OCI-LY7 (cell line): ENCODE measurements around the gene CNTN4. TPM values are rescaled to one million over a fixed set of nuclear protein-coding genes. Genes with fewer than 3 reads are reported as not detected.

Experiments used
- BruUV-seq: library from RNA; stranded (reverse); fragments of 400-500 nt; replicated peaks from 2 replicates; lab custom pipeline; 2021; lab: Mats Ljungman, UMichigan
- CTCF ChIA-PET: fragments of 300-600 bp; sonication (Branson Sonifier 250); formaldehyde crosslinking; loops from one replicate; lab custom pipeline; 2022; ENCODE audit warnings: antibody characterized with exemption; ENCODE audit not compliant: unreplicated experiment; lab: Charles Lee
- POLR2A ChIA-PET: fragments of 300-600 bp; sonication (Branson Sonifier 250); formaldehyde crosslinking; loops from one replicate; lab custom pipeline; 2022; ENCODE audit warnings: antibody characterized with exemption; lab: Charles Lee
- DNase-seq: peaks from one replicate; pipeline ENCODE4 v3.0.0-alpha.2; 2015; ENCODE audit warnings: low spot score
- H2AFZ ChIP-seq: fragments of 200-600 bp; sonication (generic), shearing (Covaris generic); 2 replicates; pipeline ENCODE4 v1.6.1; 2014; ENCODE audit warnings: mild to moderate bottlenecking, antibody characterized with exemption, low read length, moderate library complexity
- H3K27ac ChIP-seq: fragments of 200-600 bp; sonication (generic); 2 replicates; pipeline ENCODE4 v1.5.1; 2014; ENCODE audit warnings: mixed run types, low read depth, mild to moderate bottlenecking, moderate library complexity, low read length, inconsistent platforms; ENCODE audit not compliant: poor library complexity, severe bottlenecking
- H3K36me3 ChIP-seq: fragments of 200-600 bp; sonication (generic); 2 replicates; pipeline ENCODE4 v1.6.1; 2014; ENCODE audit warnings: mild to moderate bottlenecking, antibody characterized with exemption, low read length, moderate library complexity, mixed read lengths; ENCODE audit not compliant: insufficient read depth
- H3K4me1 ChIP-seq: fragments of 200-600 bp; sonication (generic); 2 replicates; pipeline ENCODE4 v1.5.1; 2014; ENCODE audit warnings: mild to moderate bottlenecking, low read length; ENCODE audit not compliant: insufficient read depth, poor library complexity, severe bottlenecking
- H3K4me2 ChIP-seq: fragments of 200-600 bp; sonication (generic); 2 replicates; pipeline ENCODE4 v1.6.1; 2014; ENCODE audit warnings: mild to moderate bottlenecking, low read length
- H3K4me3 ChIP-seq: fragments of 200-600 bp; sonication (generic); 2 replicates; pipeline ENCODE4 v1.5.1; 2014; ENCODE audit warnings: mild to moderate bottlenecking, low read depth, low read length; ENCODE audit not compliant: poor library complexity, severe bottlenecking
- H3K79me2 ChIP-seq: fragments of 200-600 bp; sonication (generic); 2 replicates; pipeline ENCODE4 v1.6.1; 2016; ENCODE audit warnings: low read depth, mild to moderate bottlenecking, low read length, moderate library complexity, mixed read lengths; ENCODE audit not compliant: insufficient read depth
- H3K9me2 ChIP-seq: fragments of 200-600 bp; sonication (generic); 2 replicates; pipeline ENCODE4 v1.6.1; 2016; ENCODE audit warnings: mild to moderate bottlenecking, low read length, mixed read lengths; ENCODE audit not compliant: insufficient read depth
- H3K9me3 ChIP-seq: fragments of 200-600 bp; sonication (generic); 2 replicates; pipeline ENCODE4 v1.6.1; 2014; ENCODE audit warnings: mild to moderate bottlenecking, mixed run types, low read length, mixed read lengths
- H4K20me1 ChIP-seq: fragments of 200-600 bp; sonication (generic); 2 replicates; pipeline ENCODE4 v1.6.1; 2014; ENCODE audit warnings: mild to moderate bottlenecking, antibody characterized with exemption, low read length, moderate library complexity, mixed read lengths; ENCODE audit not compliant: insufficient read depth
- CTCF ChIP-seq: fragments of 200-600 bp; sonication (generic); conservative IDR thresholded peaks from 2 replicates; pipeline ENCODE4 v1.5.1; 2014; ENCODE audit warnings: mild to moderate bottlenecking, antibody characterized with exemption, low read length, moderate library complexity, mixed read lengths
- EZH2phosphoT487 ChIP-seq: fragments of 200-600 bp; sonication (generic); IDR thresholded peaks from 2 replicates; pipeline ENCODE4 v1.6.1; 2018; ENCODE audit warnings: low read depth, borderline replicate concordance, mild to moderate bottlenecking, mixed run types, antibody characterized with exemption, low read length, moderate library complexity, mixed read lengths
- intact Hi-C: fragments of 100-400 bp; cut with micrococcal nuclease; formaldehyde crosslinking; loops from one replicate; pipeline ENCODE4 v1.10.0; 2022; ENCODE audit not compliant: unreplicated experiment
- total RNA-seq, 2 experiments: library from RNA; depleted of rRNA in 1 of 2; stranded (reverse); fragments of >200 nt in 1 of 2; shearing (Covaris generic) in 1 of 2; gene quantifications; 2 replicates each; pipeline ENCODE4 v1.2.3, GENCODE V29; 2014 to 2022

The CNTN4 gene
- total RNA-seq, 2 experiments from 2014 or later: not detected

GRCh38 chr3:2635511-2635910 lies 536.8 kb downstream of the CNTN4 start:
- DNase-seq: no peak
- Histone ChIP-seq H4K20me1 (no peaks in the 10 kb centered on the region), H3K4me3 (no peak overlapping the region), H3K9me3 (no peaks in the 10 kb centered on the region), H3K27ac (no peak overlapping the region), H3K36me3 (no peaks in the 10 kb centered on the region), H3K79me2 (no peaks in the 10 kb centered on the region), H3K4me1 (no peaks in the 10 kb centered on the region), H3K9me2 (no peaks in the 10 kb centered on the region), H2AFZ (no peak overlapping the region), H3K4me2 (no peak overlapping the region)
- no TSS peak for BruUV-seq
- TF ChIP-seq CTCF: no peak
- TF ChIP-seq EZH2phosphoT487: no peak
- ChIA-PET POLR2A (no interaction called here), CTCF (no interaction called here)
- intact Hi-C loops: no loop called here

- H3K79me2 ChIP-seq: no peaks in the 10 kb centered on the region
- CTCF ChIA-PET: no interaction called here
- no peaks in the 10 kb centered on the region for H3K9me2 ChIP-seq
- H3K9me3 ChIP-seq: no peaks in the 10 kb centered on the region
- intact Hi-C loops: no loop called here
- POLR2A ChIA-PET: interaction anchor here (1.4 kb wide), 1 partner anchor 9 kb away, joined by 3 read pairs; no protein-coding TSS in a partner anchor
- H3K27ac ChIP-seq: no peak overlapping the region
- no peaks in the 10 kb centered on the region for H4K20me1 ChIP-seq
- DNase-seq: no peak
- H3K4me2 ChIP-seq: no peak overlapping the region
- H2AFZ ChIP-seq: no peak overlapping the region
- H3K4me1 ChIP-seq: no peaks in the 10 kb centered on the region
- BruUV-seq: no TSS peak
- no peak overlapping the region for H3K4me3 ChIP-seq
- TF ChIP-seq CTCF (no peak), EZH2phosphoT487 (no peak)
- no peaks in the 10 kb centered on the region for H3K36me3 ChIP-seq
Measured at GRCh38 chr3:2643606-2644005, 544.9 kb downstream of the CNTN4 start.

GRCh38 chr3:2645001-2645400 lies 546.3 kb downstream of the CNTN4 start:
- intact Hi-C loops: no loop called here
- ChIA-PET POLR2A (no interaction called here), CTCF (no interaction called here)
- TF ChIP-seq CTCF (no peak), EZH2phosphoT487 (no peak)
- Histone ChIP-seq H3K4me2 (no peak overlapping the region), H3K9me3 (no peaks in the 10 kb centered on the region), H3K27ac (no peak overlapping the region), H2AFZ (no peak overlapping the region), H3K4me3 (no peak overlapping the region), H4K20me1 (no peaks in the 10 kb centered on the region), H3K79me2 (no peaks in the 10 kb centered on the region), H3K4me1 (no peaks in the 10 kb centered on the region), H3K9me2 (no peaks in the 10 kb centered on the region), H3K36me3 (no peaks in the 10 kb centered on the region)
- BruUV-seq: no TSS peak
- no peak for DNase-seq
